ENCODE measurements around the gene CCNB2.

GRCh38 chr15:59157396-59157795 is 52.5 kb downstream of the CCNB2 start:
- no peak for TF ChIP-seq CTCF (conservative IDR thresholded peaks at IDR 0.05)
- TF ChIP-seq ZFX (IDR thresholded peaks at IDR 0.05): no peak
